ENCODE results near the gene ATG4B. TPM values are rescaled to one million over a fixed set of nuclear protein-coding genes. Genes with fewer than 3 reads are reported as not detected.
"Not testable (repeated sequence)": the region's sequence is repeated elsewhere in the genome, so short reads cannot be mapped to it uniquely, and the experiment has no call there.

Gene ATG4B
- 53.4 and 85.5 TPM in 2 replicates for total RNA-seq (2014; rRNA removed; shearing (Covaris generic))
- polyA plus RNA-seq (2016; fragmentation: Nextera tagmentation; extraction: Ambion mirVana) = 65.3 and 67.2 TPM in 2 replicates

DNA sequence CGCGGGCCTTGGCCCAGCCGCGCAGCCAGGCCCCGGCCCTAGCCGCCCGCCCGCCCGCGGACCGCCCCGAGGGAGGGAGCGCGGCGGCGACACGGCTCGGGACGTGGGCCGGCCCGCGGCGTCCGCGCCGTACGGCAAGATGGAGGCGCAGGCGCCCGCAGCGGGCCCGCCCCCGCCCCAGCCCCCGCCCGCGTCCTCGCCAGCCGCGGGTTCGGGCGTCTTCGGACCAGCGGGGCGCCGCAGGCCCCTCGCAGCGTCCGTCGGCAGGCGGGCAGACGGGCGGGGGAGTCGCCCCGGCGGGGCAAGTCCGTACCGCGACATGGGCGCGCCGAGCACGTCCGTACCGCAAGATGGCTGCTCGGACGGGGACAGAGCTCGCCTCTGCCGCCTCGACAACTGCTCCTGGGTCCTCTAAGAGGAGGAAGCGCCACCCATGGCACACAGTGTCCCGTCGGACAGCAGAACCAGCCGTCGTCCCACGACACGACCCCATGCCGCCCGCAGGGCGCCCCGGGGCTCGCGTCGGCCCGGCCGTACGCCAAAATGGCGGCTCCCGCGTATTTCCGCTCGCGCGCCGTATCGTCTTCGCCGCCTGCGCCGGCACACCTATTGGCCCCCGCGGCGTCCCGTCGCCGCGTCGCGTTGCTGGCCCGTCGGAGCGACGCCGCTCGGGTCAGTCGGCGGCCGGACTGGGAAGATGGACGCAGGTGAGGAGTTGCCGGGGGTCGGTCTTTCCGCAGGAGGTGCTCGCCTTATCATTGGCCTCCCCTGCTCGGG lies at the start of gene ATG4B, which contains the start of gene THAP4:
Gene ATG4B (plus strand): TSS at position 676 of the 777 bp plus-strand sequence. CDS start 22 bp downstream, at position 698.
Gene THAP4 (minus strand): TSS at position 141 of the 777 bp plus-strand sequence. CDS start 141 bp downstream, outside the sequence.
- peak within 1 kb of the TSS; percentile 81 for H3K4me3 ChIP-seq
- H3F3A ChIP-seq (ENCODE audit: insufficient read depth) = peaks cover 9% of the 10 kb centered on the region; the same call in 1 of the 2 replicates
- no peaks in the 10 kb centered on the region for H3K9me2 ChIP-seq (ENCODE audit: insufficient read depth)
- peaks cover 7% of the 10 kb centered on the region for H3K36me3 ChIP-seq (ENCODE audit: low read depth)
- H3K4me1 ChIP-seq (ENCODE audit: insufficient read depth) = peaks cover 17% of the 10 kb centered on the region
- TF ChIP-seq EZH2phosphoT487 (IDR thresholded peaks at IDR 0.05; ENCODE audit: insufficient read depth, low read depth) (no peak), EZH2 (IDR thresholded peaks at IDR 0.05; ENCODE audit: insufficient read depth, poor library complexity, severe bottlenecking) (no peak)
- WGBS, 2 experiments (ENCODE audit: low coverage in 1 of 2, low lambda C conversion rate in 2 of 2, missing lambda C conversion rate in 2 of 2) = 0 to 1% methylated on average over 52 to 86 of the region's 123 CpGs
- peaks cover 89% of the 10 kb centered on the region for H3K79me2 ChIP-seq (ENCODE audit: insufficient read depth)
- DNase-seq = peak; percentile 93
- peaks cover 4% of the 10 kb centered on the region; the same call in 1 of the 2 replicates for H4K20me1 ChIP-seq (ENCODE audit: insufficient read depth)
- H3K9me3 ChIP-seq (ENCODE audit: low read depth) = no peaks in the 10 kb centered on the region
- H3K9ac ChIP-seq = peak within 1 kb of the TSS; percentile 90
- H3K27ac ChIP-seq = peak within 1 kb of the TSS; percentile 88
- in situ Hi-C loops (cut with MboI) = no loop called here
- H2AFZ ChIP-seq = peak within 1 kb of the TSS; percentile 75
- H3K27me3 ChIP-seq (replicated peaks; ENCODE audit: insufficient read depth) = no peaks in the 10 kb centered on the region
- H3K4me2 ChIP-seq (ENCODE audit: unreplicated experiment) = peak within 1 kb of the TSS; percentile 95

GRCh38 chr2:241589863-241590262 lies 47.6 kb upstream of the ATG4B start:
- H3K27ac ChIP-seq; H3K9me3 ChIP-seq (ENCODE audit: low read depth); H3F3A ChIP-seq (ENCODE audit: insufficient read depth); H3K4me3 ChIP-seq; H3K9ac ChIP-seq; H4K20me1 ChIP-seq (ENCODE audit: insufficient read depth); H3K9me2 ChIP-seq (ENCODE audit: insufficient read depth); DNase-seq; H3K4me2 ChIP-seq (ENCODE audit: unreplicated experiment); in situ Hi-C loops (cut with MboI); H3K27me3 ChIP-seq (replicated peaks; ENCODE audit: insufficient read depth); H2AFZ ChIP-seq; H3K4me1 ChIP-seq (ENCODE audit: insufficient read depth): not testable (repeated sequence)
- Histone ChIP-seq H3K36me3 (ENCODE audit: low read depth) (peaks cover 34% of the 10 kb centered on the region), H3K79me2 (ENCODE audit: insufficient read depth) (peaks cover 10% of the 10 kb centered on the region; the same call in 1 of the 2 replicates)
- WGBS, 2 experiments (ENCODE audit: low coverage in 1 of 2, low lambda C conversion rate in 2 of 2, missing lambda C conversion rate in 2 of 2) = 84 to 92% methylated on average over 17 of the region's 17 CpGs

GRCh38 chr2:241590496-241591455 lies 46.7 kb upstream of the ATG4B start:
- H2AFZ ChIP-seq; H3K9me2 ChIP-seq (ENCODE audit: insufficient read depth); H3K4me2 ChIP-seq (ENCODE audit: unreplicated experiment); H3K27me3 ChIP-seq (replicated peaks; ENCODE audit: insufficient read depth); H3K27ac ChIP-seq; H3K9ac ChIP-seq; DNase-seq; in situ Hi-C loops (cut with MboI); H4K20me1 ChIP-seq (ENCODE audit: insufficient read depth); H3K4me3 ChIP-seq; H3K4me1 ChIP-seq (ENCODE audit: insufficient read depth); H3F3A ChIP-seq (ENCODE audit: insufficient read depth); H3K9me3 ChIP-seq (ENCODE audit: low read depth); H3K79me2 ChIP-seq (ENCODE audit: insufficient read depth): not testable (repeated sequence)
- 89 to 97% methylated on average over 26 to 33 of the region's 33 CpGs for WGBS, 2 experiments (ENCODE audit: low coverage in 1 of 2, low lambda C conversion rate in 2 of 2, missing lambda C conversion rate in 2 of 2)
- peaks cover 25% of the 10 kb centered on the region for H3K36me3 ChIP-seq (ENCODE audit: low read depth)

DNA sequence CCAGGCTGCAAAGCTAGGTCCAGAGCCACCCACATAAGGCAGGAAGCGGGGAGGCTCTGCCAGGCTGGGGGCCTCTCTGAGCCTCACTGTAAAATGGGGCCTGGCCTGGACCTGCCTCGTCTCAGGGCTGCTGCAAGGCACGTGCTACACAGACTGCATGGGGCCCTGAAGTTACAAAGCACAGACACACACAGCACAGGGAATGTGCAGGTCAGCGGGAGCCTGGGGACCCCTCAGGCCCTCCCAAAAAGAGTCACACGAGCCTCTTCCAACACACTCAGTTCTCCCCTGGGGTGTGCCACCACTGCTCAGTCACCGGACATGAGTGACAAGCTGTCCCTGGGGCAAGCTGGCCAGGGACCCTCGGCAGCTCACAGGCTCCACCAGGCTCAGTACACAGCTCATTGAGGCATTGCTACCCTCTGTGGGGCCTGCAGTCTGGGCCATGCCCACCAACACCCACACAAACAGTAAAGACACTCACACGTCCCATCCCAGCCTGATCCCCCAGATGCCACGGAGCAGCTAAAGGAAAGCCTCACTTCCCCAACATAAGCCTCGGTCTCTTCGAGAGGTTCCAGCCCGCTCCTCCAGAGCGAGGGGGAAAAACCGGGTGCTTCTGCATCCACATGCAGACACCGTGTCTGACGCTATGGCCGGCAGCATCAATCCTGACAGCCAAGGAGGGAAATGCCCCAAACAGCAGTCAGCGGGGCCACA lies 45.2 kb upstream of the ATG4B start:
- H3K9me2 ChIP-seq (ENCODE audit: insufficient read depth) = no peaks in the 10 kb centered on the region
- H3K36me3 ChIP-seq (ENCODE audit: low read depth) = peaks cover 13% of the 10 kb centered on the region; the same call in 1 of the 2 replicates

More for the DNA sequence above, 45.2 kb upstream of the ATG4B start:
- peaks cover 4% of the 10 kb centered on the region; the same call in 1 of the 2 replicates for H3K79me2 ChIP-seq (ENCODE audit: insufficient read depth)
- no peak overlapping the region for H3K4me3 ChIP-seq
- H2AFZ ChIP-seq = no peak overlapping the region
- no peak overlapping the region for H3K4me2 ChIP-seq (ENCODE audit: unreplicated experiment)
- in situ Hi-C loops (cut with MboI) = no loop called here
- DNase-seq = no peak
- no peaks in the 10 kb centered on the region for H4K20me1 ChIP-seq (ENCODE audit: insufficient read depth)
- H3K9ac ChIP-seq = no peak overlapping the region
- H3F3A ChIP-seq (ENCODE audit: insufficient read depth) = no peaks in the 10 kb centered on the region
- H3K9me3 ChIP-seq (ENCODE audit: low read depth) = no peaks in the 10 kb centered on the region
- no peaks in the 10 kb centered on the region for H3K27me3 ChIP-seq (replicated peaks; ENCODE audit: insufficient read depth)
- WGBS, 2 experiments (ENCODE audit: low coverage in 1 of 2, low lambda C conversion rate in 2 of 2, missing lambda C conversion rate in 2 of 2) = 89 to 93% methylated on average over 17 to 18 of the region's 18 CpGs
- TF ChIP-seq EZH2phosphoT487 (IDR thresholded peaks at IDR 0.05; ENCODE audit: insufficient read depth, low read depth) (no peak), EZH2 (IDR thresholded peaks at IDR 0.05; ENCODE audit: insufficient read depth, poor library complexity, severe bottlenecking) (no peak)
- no peak overlapping the region for H3K27ac ChIP-seq
- no peaks in the 10 kb centered on the region for H3K4me1 ChIP-seq (ENCODE audit: insufficient read depth)
